NB4 (cell line): ENCODE data around the gene NRM.
A peak's percentile ranks its signal among the peaks of the same experiment; 100 is the strongest.
"Not testable (repeated sequence)": the region's sequence is repeated elsewhere in the genome, so short reads cannot be mapped to it uniquely, and the experiment has no call there.

ENCODE experiments used
- DNase-seq: peaks from one replicate; pipeline ENCODE4 v3.0.0; 2010; ENCODE audit warnings: low read depth
- H3K4me3 ChIP-seq: one replicate; pipeline ENCODE4 v1.5.1; 2011; ENCODE audit warnings: mild to moderate bottlenecking, low read depth, low read length, moderate library complexity
- CTCF ChIP-seq: IDR thresholded peaks from one replicate; pipeline ENCODE4 v1.5.1; 2012; ENCODE audit warnings: low read depth, low read length
- MAX ChIP-seq: IDR thresholded peaks from 2 replicates; pipeline ENCODE4 v1.6.1; 2011; ENCODE audit warnings: low read depth, low read length
- MYC ChIP-seq: IDR thresholded peaks from 2 replicates; pipeline ENCODE4 v1.6.1; 2011; ENCODE audit warnings: low read depth, low read length
- POLR2A ChIP-seq: IDR thresholded peaks from 2 replicates; pipeline ENCODE4 v1.6.1; 2011; ENCODE audit warnings: mild to moderate bottlenecking; ENCODE audit not compliant: insufficient read length; ENCODE audit errors: extremely low read depth

Gene NRM

GRCh38 chr6:30664994-30665767 is 25.6 kb downstream of the NRM start:
- TF ChIP-seq CTCF (no peak), POLR2A (no peak), MAX (no peak), MYC (no peak)
- H3K4me3 ChIP-seq = no peak overlapping the region
- DNase-seq = no peak

- not testable (repeated sequence) for H3K4me3 ChIP-seq, DNase-seq
Observed at GRCh38 chr6:30657922-30658321, 32.9 kb downstream of the NRM start.

GRCh38 chr6:30657454-30657853 is 33.3 kb downstream of the NRM start:
- no peak for TF ChIP-seq POLR2A
- TF ChIP-seq CTCF = no peak
- TF ChIP-seq MYC = no peak
- no peak for TF ChIP-seq MAX
- H3K4me3 ChIP-seq = no peak overlapping the region
- no peak for DNase-seq

- peak; percentile 12 for DNase-seq
- H3K4me3 ChIP-seq = no peak overlapping the region
- no peak for TF ChIP-seq CTCF
- TF ChIP-seq MAX = no peak
- TF ChIP-seq MYC = no peak
- TF ChIP-seq POLR2A = no peak
Observed at GRCh38 chr6:30656513-30656912, 34.3 kb downstream of the NRM start.

- TF ChIP-seq POLR2A (no peak), MYC (no peak), CTCF (no peak), MAX (no peak)
- H3K4me3 ChIP-seq = no peak overlapping the region
- no peak for DNase-seq
Observed at GRCh38 chr6:30655743-30656094, 35.1 kb downstream of the NRM start.

GRCh38 chr6:30654798-30655742 is 35.7 kb downstream of the NRM start:
- no peak for TF ChIP-seq CTCF
- TF ChIP-seq MAX = no peak
- TF ChIP-seq MYC = no peak
- no peak for TF ChIP-seq POLR2A
- no peak overlapping the region for H3K4me3 ChIP-seq
- no peak for DNase-seq
